MM.1S (cell line): ENCODE results near the gene MCF2L2.

Source experiments
- DNase-seq: peaks from one replicate; pipeline ENCODE4 v3.0.0-alpha.2; 2015
- H2AFZ ChIP-seq: fragments of 300-600 bp; sonication (generic); 2 replicates; pipeline ENCODE4 v1.6.0; 2016; ENCODE audit warnings: antibody characterized with exemption, low read length
- H3F3A ChIP-seq: fragments of 300-600 bp; sonication (generic); 2 replicates; pipeline ENCODE4 v1.6.1; 2016; ENCODE audit warnings: mild to moderate bottlenecking, antibody characterized with exemption, low read length, moderate library complexity, mixed read lengths; ENCODE audit not compliant: insufficient read depth
- H3K27ac ChIP-seq: fragments of 300-600 bp; sonication (generic); 2 replicates; pipeline ENCODE4 v1.5.1; 2016; ENCODE audit warnings: mild to moderate bottlenecking, low read length
- H3K27me3 ChIP-seq: fragments of 300-600 bp; sonication (generic); replicated peaks from 2 replicates; pipeline ENCODE4 v1.6.0; 2016; ENCODE audit warnings: low read length; ENCODE audit not compliant: insufficient read depth
- H3K36me3 ChIP-seq: fragments of 300-600 bp; sonication (generic); replicated peaks from 2 replicates; pipeline ENCODE4 v1.6.1; 2016; ENCODE audit warnings: mild to moderate bottlenecking, low read length, mixed read lengths; ENCODE audit not compliant: insufficient read depth
- H3K4me1 ChIP-seq: fragments of 300-600 bp; sonication (generic); 2 replicates; pipeline ENCODE4 v1.6.1; 2016; ENCODE audit warnings: low read length, mixed read lengths
- H3K4me2 ChIP-seq: fragments of 300-600 bp; sonication (generic); 2 replicates; pipeline ENCODE4 v1.6.0; 2016; ENCODE audit warnings: low read depth, low read length
- H3K4me3 ChIP-seq: fragments of 300-600 bp; sonication (generic); 2 replicates; pipeline ENCODE4 v1.5.1; 2016; ENCODE audit warnings: low read length, mixed read lengths
- H3K79me2 ChIP-seq: fragments of 300-600 bp; sonication (generic); 2 replicates; pipeline ENCODE4 v1.6.1; 2016; ENCODE audit warnings: mixed run types, low read length, mixed read lengths
- H3K9ac ChIP-seq: fragments of 300-600 bp; sonication (generic); 2 replicates; pipeline ENCODE4 v1.6.1; 2016; ENCODE audit warnings: low read length, mixed read lengths
- H3K9me2 ChIP-seq: fragments of 300-600 bp; sonication (generic); replicated peaks from 2 replicates; pipeline ENCODE4 v1.6.1; 2016; ENCODE audit warnings: mild to moderate bottlenecking, low read length, mixed read lengths; ENCODE audit not compliant: insufficient read depth
- H3K9me3 ChIP-seq: fragments of 300-600 bp; sonication (generic); replicated peaks from 2 replicates; pipeline ENCODE4 v1.6.1; 2016; ENCODE audit warnings: mild to moderate bottlenecking, low read length, mixed read lengths; ENCODE audit not compliant: insufficient read depth
- H4K20me1 ChIP-seq: fragments of 300-600 bp; sonication (generic); 2 replicates; pipeline ENCODE4 v1.6.1; 2016; ENCODE audit warnings: mild to moderate bottlenecking, low read length, moderate library complexity, mixed read lengths; ENCODE audit not compliant: insufficient read depth
- CTCF ChIP-seq: fragments of 300-600 bp; sonication (generic); IDR thresholded peaks from 2 replicates; pipeline ENCODE4 v1.5.1; 2016; ENCODE audit warnings: antibody characterized with exemption, low read length, mixed read lengths
- EZH2 ChIP-seq: fragments of 300-600 bp; sonication (generic); optimal IDR thresholded peaks from 2 replicates; pipeline ENCODE3; 2017; ENCODE audit warnings: low read depth, mild to moderate bottlenecking, antibody characterized with exemption, low read length, mixed read lengths
- EZH2phosphoT487 ChIP-seq: fragments of 300-600 bp; sonication (generic); IDR thresholded peaks from 2 replicates; pipeline ENCODE4 v1.6.1; 2018; ENCODE audit warnings: antibody characterized with exemption, low read length

MCF2L2 gene

GRCh38 chr3:183224180-183224970 lies 204.0 kb downstream of the MCF2L2 start:
- Histone ChIP-seq H3K27me3 (no peaks in the 10 kb centered on the region), H3F3A (no peaks in the 10 kb centered on the region), H3K4me3 (no peak overlapping the region), H3K4me1 (no peaks in the 10 kb centered on the region), H3K27ac (no peak overlapping the region), H3K9me2 (no peaks in the 10 kb centered on the region), H3K4me2 (no peak overlapping the region), H3K79me2 (no peaks in the 10 kb centered on the region), H3K9ac (no peak overlapping the region), H3K36me3 (no peaks in the 10 kb centered on the region), H4K20me1 (no peaks in the 10 kb centered on the region), H3K9me3 (no peaks in the 10 kb centered on the region), H2AFZ (no peak overlapping the region)
- TF ChIP-seq EZH2, result no peak
- TF ChIP-seq CTCF, result no peak
- no peak for TF ChIP-seq EZH2phosphoT487
- no peak for DNase-seq

DNA sequence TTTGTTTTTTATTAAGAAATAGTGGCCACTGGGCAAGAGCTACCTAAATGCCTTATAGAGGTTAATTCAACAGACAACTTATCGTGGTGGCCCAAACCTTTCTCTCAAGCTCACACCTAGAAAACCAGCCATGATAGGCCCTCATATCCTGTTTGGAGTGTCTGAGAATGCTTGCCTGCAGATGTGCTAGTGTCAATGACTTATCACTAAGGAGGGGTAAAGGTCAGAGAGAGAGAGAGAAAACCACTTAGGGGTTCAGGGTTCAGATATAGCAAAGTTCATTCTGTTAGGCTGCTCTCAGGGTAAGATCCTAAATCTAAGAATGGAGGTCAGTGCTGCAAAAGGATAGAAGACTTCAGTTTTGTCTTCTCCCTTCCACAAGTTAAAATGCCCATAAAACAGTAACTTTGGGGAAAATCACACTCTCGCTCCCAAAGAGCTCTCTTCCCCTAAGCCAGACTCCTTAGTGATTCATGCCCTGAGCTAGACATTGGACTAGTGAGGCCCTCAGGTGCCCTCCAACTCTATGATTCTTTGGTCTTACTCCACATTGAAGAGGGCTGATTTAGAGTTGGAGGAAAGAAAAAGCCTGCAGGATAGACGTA lies 205.7 kb downstream of the MCF2L2 start:
- no peaks in the 10 kb centered on the region for H3K9me3 ChIP-seq
- H3K9me2 ChIP-seq, result no peaks in the 10 kb centered on the region
- H3K79me2 ChIP-seq, result no peaks in the 10 kb centered on the region
- H3K27me3 ChIP-seq, result no peaks in the 10 kb centered on the region
- no peaks in the 10 kb centered on the region for H3K36me3 ChIP-seq
- H2AFZ ChIP-seq, result no peak overlapping the region
- H3K4me1 ChIP-seq, result no peaks in the 10 kb centered on the region
- H3K4me3 ChIP-seq, result no peak overlapping the region
- no peaks in the 10 kb centered on the region for H3F3A ChIP-seq
- H3K4me2 ChIP-seq, result no peak overlapping the region
- no peak for TF ChIP-seq EZH2
- TF ChIP-seq CTCF, result no peak
- no peak for TF ChIP-seq EZH2phosphoT487
- no peak overlapping the region for H3K9ac ChIP-seq
- no peak overlapping the region for H3K27ac ChIP-seq
- no peak for DNase-seq
- H4K20me1 ChIP-seq, result no peaks in the 10 kb centered on the region

- H3K27ac ChIP-seq, result no peak overlapping the region
- H2AFZ ChIP-seq, result no peak overlapping the region
- H3K36me3 ChIP-seq, result no peaks in the 10 kb centered on the region
- no peak for TF ChIP-seq EZH2phosphoT487
- no peak for TF ChIP-seq CTCF
- TF ChIP-seq EZH2, result no peak
- H3K79me2 ChIP-seq, result no peaks in the 10 kb centered on the region
- no peaks in the 10 kb centered on the region for H3K4me1 ChIP-seq
- no peak overlapping the region for H3K4me3 ChIP-seq
- no peak for DNase-seq
- H3K4me2 ChIP-seq, result no peak overlapping the region
- no peaks in the 10 kb centered on the region for H3K9me3 ChIP-seq
- no peaks in the 10 kb centered on the region for H3K9me2 ChIP-seq
- H4K20me1 ChIP-seq, result no peaks in the 10 kb centered on the region
- H3K27me3 ChIP-seq, result no peaks in the 10 kb centered on the region
- H3K9ac ChIP-seq, result no peak overlapping the region
- no peaks in the 10 kb centered on the region for H3F3A ChIP-seq
Measured at GRCh38 chr3:183220828-183221227, 207.6 kb downstream of the MCF2L2 start.
